IMR-90 (cell line): ENCODE results near the gene PDE8B. TPM values are rescaled to one million over a fixed set of nuclear protein-coding genes. Genes with fewer than 3 reads are reported as not detected.

ENCODE experiments used
- ATAC-seq: fragments of 200-7000 bp; cut with Tn5 transposase; 2 replicates; pipeline ENCODE4 v1.9.1; 2020; ENCODE audit warnings: low read depth, mild to moderate bottlenecking, moderate library complexity
- BruUV-seq: library from RNA; stranded (reverse); fragments of 400-500 nt; replicated peaks from 2 replicates; lab custom pipeline; 2021; lab: Mats Ljungman, UMichigan
- CTCF ChIA-PET: fragments of 300-600 bp; formaldehyde crosslinking; extraction: SDS; loops from one replicate; lab custom pipeline; 2021; ENCODE audit warnings: antibody characterized with exemption; lab: Yijun Ruan, JAX
- POLR2A ChIA-PET: fragments of 300-600 bp; sonication (Branson Sonifier 250); formaldehyde crosslinking; loops from one replicate; lab custom pipeline; 2022; ENCODE audit warnings: antibody characterized with exemption; ENCODE audit not compliant: unreplicated experiment; lab: Charles Lee
- DNase-seq: peaks from one replicate; pipeline ENCODE4 v3.0.0; 2013
- H2AFZ ChIP-seq: replicated peaks from 2 replicates; pipeline ENCODE3; 2013; ENCODE audit warnings: low read length, mild to moderate bottlenecking; ENCODE audit not compliant: poor library complexity
- H2AK5ac ChIP-seq: 2 replicates; pipeline ENCODE4 v1.6.1; 2013; ENCODE audit warnings: low read depth, low read length, inconsistent platforms
- H2AK9ac ChIP-seq: replicated peaks from 2 replicates; pipeline ENCODE3; 2013; ENCODE audit warnings: mild to moderate bottlenecking, low read depth, low read length, moderate library complexity; ENCODE audit not compliant: poor library complexity
- H2BK120ac ChIP-seq: 2 replicates; pipeline ENCODE4 v1.6.1; 2013; ENCODE audit warnings: low read depth, low read length, inconsistent platforms
- H2BK15ac ChIP-seq: 3 replicates; pipeline ENCODE4 v1.6.1; 2013; ENCODE audit warnings: low read depth, low read length, inconsistent platforms
- H2BK20ac ChIP-seq: 2 replicates; pipeline ENCODE4 v1.6.1; 2013; ENCODE audit warnings: low read depth, mild to moderate bottlenecking, inconsistent platforms, low read length, moderate library complexity
- H2BK5ac ChIP-seq: 2 replicates; pipeline ENCODE4 v1.6.1; 2013; ENCODE audit warnings: mild to moderate bottlenecking, low read depth, low read length, inconsistent platforms; ENCODE audit not compliant: poor library complexity, severe bottlenecking
- H3K14ac ChIP-seq: replicated peaks from 2 replicates; pipeline ENCODE4 v1.6.1; 2013; ENCODE audit warnings: low read depth, low read length, inconsistent platforms
- H3K18ac ChIP-seq: 2 replicates; pipeline ENCODE4 v1.6.1; 2013; ENCODE audit warnings: low read depth, low read length, control low read depth
- H3K23ac ChIP-seq: 2 replicates; pipeline ENCODE4 v1.6.1; 2013; ENCODE audit warnings: low read depth, low read length, inconsistent platforms
- H3K27ac ChIP-seq: 2 replicates; pipeline ENCODE4 v1.5.1; 2013; ENCODE audit warnings: mild to moderate bottlenecking, control low read depth, low read length; ENCODE audit not compliant: insufficient read depth
- H3K27me3 ChIP-seq: 2 replicates; pipeline ENCODE4 v1.6.1; 2013; ENCODE audit warnings: low read length; ENCODE audit not compliant: control insufficient read depth, insufficient read depth
- H3K36me3 ChIP-seq: 2 replicates; pipeline ENCODE4 v1.6.1; 2013; ENCODE audit warnings: low read length, mixed read lengths; ENCODE audit not compliant: control insufficient read depth, insufficient read depth
- H3K4ac ChIP-seq: 2 replicates; pipeline ENCODE4 v1.6.1; 2013; ENCODE audit warnings: low read depth, low read length, inconsistent platforms
- H3K4me1 ChIP-seq: 2 replicates; pipeline ENCODE4 v1.6.1; 2013; ENCODE audit warnings: low read length, mixed read lengths; ENCODE audit not compliant: control insufficient read depth, insufficient read depth
- H3K4me2 ChIP-seq: 2 replicates; pipeline ENCODE4 v1.6.1; 2013; ENCODE audit warnings: low read depth, mild to moderate bottlenecking, control low read depth, low read length, moderate library complexity
- H3K4me3 ChIP-seq: 2 replicates; pipeline ENCODE4 v1.5.1; 2013; ENCODE audit warnings: low read depth, mild to moderate bottlenecking, control low read depth, low read length, moderate library complexity; ENCODE audit not compliant: insufficient read depth
- H3K56ac ChIP-seq: 2 replicates; pipeline ENCODE4 v1.6.1; 2013; ENCODE audit warnings: low read length, inconsistent platforms; ENCODE audit not compliant: insufficient read depth; ENCODE audit errors: extremely low read depth
- H3K79me1 ChIP-seq, 2 experiments: 2 replicates each; pipeline ENCODE4 v1.6.1; 2013; ENCODE audit warnings: low read length in 2 of 2, inconsistent platforms in 1 of 2, low read depth in 1 of 2
- H3K9ac ChIP-seq: 2 replicates; pipeline ENCODE4 v1.6.1; 2013; ENCODE audit warnings: low read depth, low read length, control low read depth
- H3K9me1 ChIP-seq: 2 replicates; pipeline ENCODE4 v1.6.1; 2013; ENCODE audit warnings: low read length, inconsistent platforms; ENCODE audit not compliant: insufficient read depth
- H3K9me3 ChIP-seq: 2 replicates; pipeline ENCODE4 v1.6.1; 2013; ENCODE audit warnings: low read length; ENCODE audit not compliant: control insufficient read depth, insufficient read depth
- H4K20me1 ChIP-seq: 2 replicates; pipeline ENCODE4 v1.6.1; 2013; ENCODE audit warnings: low read length, inconsistent platforms; ENCODE audit not compliant: insufficient read depth
- H4K5ac ChIP-seq: 2 replicates; pipeline ENCODE4 v1.6.1; 2013; ENCODE audit warnings: mild to moderate bottlenecking, low read depth, low read length, control low read depth
- H4K8ac ChIP-seq, 2 experiments: 2 replicates each; pipeline ENCODE4 v1.6.1; 2013; ENCODE audit warnings: low read depth in 2 of 2, low read length in 2 of 2, control low read depth in 1 of 2, inconsistent platforms in 1 of 2
- H4K91ac ChIP-seq: 2 replicates; pipeline ENCODE4 v1.6.1; 2013; ENCODE audit warnings: low read depth, low read length, inconsistent platforms; ENCODE audit not compliant: insufficient read depth
- CHD1 ChIP-seq: IDR thresholded peaks from 2 replicates; pipeline ENCODE4 v1.6.1; 2012; ENCODE audit warnings: low read depth, low read length, improper control_type of control experiment
- FOS ChIP-seq: fragments of 150-350 bp; IDR thresholded peaks from 2 replicates; pipeline ENCODE4 v1.6.1; 2016; ENCODE audit warnings: low read depth, low read length
- MAZ ChIP-seq: IDR thresholded peaks from 2 replicates; pipeline ENCODE4 v1.6.1; 2012; ENCODE audit warnings: low read depth, mild to moderate bottlenecking, low read length, improper control_type of control experiment, moderate library complexity, borderline replicate concordance
- WGBS, 2 experiments: methylation state at CpG; one replicate each; pipeline versions ENCODE4 v1.1.5 to v1.1.7; 2013; ENCODE audit warnings: missing lambda C conversion rate in 2 of 2; ENCODE audit not compliant: insufficient read length in 1 of 2; ENCODE audit errors: extremely low coverage in 2 of 2; 5-methylcytosine and 5-hydroxymethylcytosine counted together
- dilution Hi-C: fragments of 300-500 bp; cut with HindIII; formaldehyde crosslinking; loops from one replicate; pipeline ENCODE4 v1.14.3; 2018; ENCODE audit warnings: low sequenced_read_pairs; ENCODE audit not compliant: unreplicated experiment
- in situ Hi-C: fragments of 300-500 bp; cut with MboI; formaldehyde crosslinking; loops from 3 replicates; pipeline ENCODE4 v1.14.3; 2019; ENCODE audit warnings: low sequenced_read_pairs, inconsistent platforms, mixed read lengths
- intact Hi-C: fragments of 100-400 bp; cut with micrococcal nuclease; formaldehyde crosslinking; loops from 2 replicates; pipeline ENCODE4 v1.10.0; 2022
- polyA plus RNA-seq, 3 experiments: library from polyadenylated mRNA; depleted of rRNA; stranded (reverse); fragments of >200 nt; gene quantifications; 2 replicates each; pipeline ENCODE4 v1.2.3, GENCODE V29; 2012; ENCODE audit warnings: low replicate concordance in 1 of 3
- total RNA-seq: library from RNA; depleted of rRNA; stranded (reverse); fragments of >200 nt; gene quantifications from 2 replicates; pipeline ENCODE4 v1.2.3, GENCODE V29; 2012

Gene PDE8B
- total and polyA plus RNA-seq, 2 of the 4 experiments (the other 2 are of a cell fraction), result under 0.01 to 0.03 TPM

- Histone ChIP-seq H3K9me3 (no peaks in the 10 kb centered on the region), H3K9ac (no peak overlapping the region), H2BK5ac (no peak overlapping the region), H3K36me3 (no peaks in the 10 kb centered on the region), H4K8ac (no peak overlapping the region), H3K27ac (no peak overlapping the region), H3K14ac (no peak overlapping the region), H3K4me3 (no peak overlapping the region), H4K20me1 (no peaks in the 10 kb centered on the region), H4K91ac (no peak overlapping the region), H2BK15ac (no peak overlapping the region), H3K18ac (no peak overlapping the region), H3K4ac (no peak overlapping the region), H3K4me2 (no peak overlapping the region), H2AK9ac (no peak overlapping the region), H2BK20ac (no peak overlapping the region), H3K56ac (no peak overlapping the region), H3K23ac (no peak overlapping the region), H2BK120ac (no peak overlapping the region), H4K5ac (no peak overlapping the region), H3K9me1 (peaks cover 14% of the 10 kb centered on the region), H3K27me3 (peaks cover 21% of the 10 kb centered on the region), H2AFZ (no peak overlapping the region), H3K4me1 (peaks cover 10% of the 10 kb centered on the region), H3K79me1 (no peaks in the 10 kb centered on the region), H2AK5ac (no peak overlapping the region)
- dilution Hi-C loops, result no loop called here
- no peak for ATAC-seq
- no TSS peak for BruUV-seq
- POLR2A ChIA-PET, result no interaction called here
- no CpG with 5 or more reads among the region's 1 CpG for WGBS, 2 experiments
- TF ChIP-seq CHD1 (no peak), FOS (no peak), MAZ (no peak)
- no peak for DNase-seq
- intact Hi-C loops, result loop anchor here (10.0 kb wide), 1 partner anchor 1852 kb away; no protein-coding TSS in a partner anchor
- CTCF ChIA-PET, result no interaction called here
- in situ Hi-C loops, result no loop called here
These were observed 37.7 kb upstream of the PDE8B start for GRCh38 chr5:77172713-77173328.
